SU-DHL-6 (cell line): ENCODE measurements around the gene SIRT5.

Experiments used
- H2AFZ ChIP-seq: fragments of 200-600 bp; sonication (generic); 2 replicates; pipeline ENCODE4 v1.6.1; 2014; ENCODE audit warnings: low read depth, mild to moderate bottlenecking, moderate library complexity, mixed read lengths, antibody characterized with exemption, low read length; ENCODE audit not compliant: severe bottlenecking
- H3F3A ChIP-seq: fragments of 200-600 bp; shearing (Covaris generic); 2 replicates; pipeline ENCODE4 v1.6.0; 2016; ENCODE audit warnings: antibody characterized with exemption, mild to moderate bottlenecking; ENCODE audit not compliant: insufficient read depth
- H3K27ac ChIP-seq: fragments of 200-600 bp; sonication (generic); 2 replicates; pipeline ENCODE4 v1.5.1; 2016; ENCODE audit warnings: low read depth, mild to moderate bottlenecking, low read length, moderate library complexity, mixed read lengths
- H3K27me3 ChIP-seq: fragments of 200-600 bp; sonication (generic), shearing (Covaris generic); 2 replicates; pipeline ENCODE4 v1.6.0; 2014; ENCODE audit warnings: mild to moderate bottlenecking, low read length
- H3K36me3 ChIP-seq: fragments of 200-600 bp; sonication (generic); 2 replicates; pipeline ENCODE4 v1.6.1; 2014; ENCODE audit warnings: mild to moderate bottlenecking, low read length, mixed read lengths
- H3K4me2 ChIP-seq: fragments of 300-600, 200-600 bp; shearing (Covaris generic), sonication (generic); 2 replicates; pipeline ENCODE4 v1.6.0; 2014; ENCODE audit warnings: low read length, low read depth, mild to moderate bottlenecking; ENCODE audit not compliant: poor library complexity, severe bottlenecking
- H3K4me3 ChIP-seq: fragments of 200-600 bp; sonication (generic); 2 replicates; pipeline ENCODE4 v1.5.1; 2014; ENCODE audit warnings: antibody characterized with exemption, low read length, mild to moderate bottlenecking, mixed read lengths; ENCODE audit not compliant: insufficient read depth, poor library complexity, severe bottlenecking
- H3K79me2 ChIP-seq: fragments of 200-600 bp; sonication (generic); 2 replicates; pipeline ENCODE4 v1.6.1; 2014; ENCODE audit warnings: mild to moderate bottlenecking, low read length, moderate library complexity; ENCODE audit not compliant: insufficient read depth
- H3K9ac ChIP-seq: fragments of 200-600 bp; sonication (generic); 2 replicates; pipeline ENCODE4 v1.7.0; 2014; ENCODE audit warnings: mild to moderate bottlenecking, low read length
- H3K9me2 ChIP-seq: fragments of 200-600 bp; sonication (generic); replicated peaks from 2 replicates; pipeline ENCODE4 v1.6.1; 2014; ENCODE audit warnings: low read length; ENCODE audit not compliant: insufficient read depth
- H3K9me3 ChIP-seq: fragments of 200-600 bp; sonication (generic); 2 replicates; pipeline ENCODE4 v1.6.1; 2014; ENCODE audit warnings: low read length, mixed read lengths; ENCODE audit not compliant: insufficient read depth
- H4K20me1 ChIP-seq: fragments of 200-600 bp; sonication (generic); 2 replicates; pipeline ENCODE4 v1.6.1; 2014; ENCODE audit warnings: low read depth, mild to moderate bottlenecking, antibody characterized with exemption, low read length, moderate library complexity, mixed read lengths
- EZH2phosphoT487 ChIP-seq: fragments of 200-600 bp; sonication (generic), shearing (Covaris generic); conservative IDR thresholded peaks from 2 replicates; pipeline ENCODE4 v1.6.1; 2018; ENCODE audit warnings: mild to moderate bottlenecking, antibody characterized with exemption, low read length, moderate library complexity, mixed read lengths
- TF ChIP-seq, protein P1 (sequence below): fragments of 200-600 bp; sonication (generic); IDR thresholded peaks from one replicate; pipeline ENCODE4 v1.5.1; 2017; ENCODE audit warnings: antibody characterized with exemption, mild to moderate bottlenecking, low read length, moderate library complexity; ENCODE audit not compliant: insufficient read depth, poor library complexity, severe bottlenecking

The SIRT5 gene

DNA sequence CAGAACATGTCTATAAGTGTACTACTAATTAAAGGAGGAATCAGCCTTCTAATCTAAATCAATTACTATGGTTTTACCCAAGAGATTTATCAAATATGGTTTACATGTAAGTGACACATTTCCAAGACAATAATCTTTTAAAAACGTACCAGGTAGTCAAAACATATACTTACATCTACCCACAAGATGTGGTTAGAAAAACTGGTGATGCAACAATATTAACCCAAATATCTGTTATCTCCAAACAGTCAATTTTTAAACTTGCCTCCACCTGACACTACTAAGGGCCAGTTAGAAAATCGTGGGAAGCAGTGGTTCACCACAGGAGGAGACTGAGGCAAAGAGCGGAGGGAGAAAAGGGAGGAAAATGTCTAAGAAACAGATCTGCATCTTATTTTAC lies 68.7 kb downstream of the SIRT5 start:
- H3K9ac ChIP-seq = no peak overlapping the region
- H3K27me3 ChIP-seq = no peaks in the 10 kb centered on the region
- H3K79me2 ChIP-seq = no peaks in the 10 kb centered on the region
- no peak for TF ChIP-seq EZH2phosphoT487
- TF ChIP-seq, protein P1, sequence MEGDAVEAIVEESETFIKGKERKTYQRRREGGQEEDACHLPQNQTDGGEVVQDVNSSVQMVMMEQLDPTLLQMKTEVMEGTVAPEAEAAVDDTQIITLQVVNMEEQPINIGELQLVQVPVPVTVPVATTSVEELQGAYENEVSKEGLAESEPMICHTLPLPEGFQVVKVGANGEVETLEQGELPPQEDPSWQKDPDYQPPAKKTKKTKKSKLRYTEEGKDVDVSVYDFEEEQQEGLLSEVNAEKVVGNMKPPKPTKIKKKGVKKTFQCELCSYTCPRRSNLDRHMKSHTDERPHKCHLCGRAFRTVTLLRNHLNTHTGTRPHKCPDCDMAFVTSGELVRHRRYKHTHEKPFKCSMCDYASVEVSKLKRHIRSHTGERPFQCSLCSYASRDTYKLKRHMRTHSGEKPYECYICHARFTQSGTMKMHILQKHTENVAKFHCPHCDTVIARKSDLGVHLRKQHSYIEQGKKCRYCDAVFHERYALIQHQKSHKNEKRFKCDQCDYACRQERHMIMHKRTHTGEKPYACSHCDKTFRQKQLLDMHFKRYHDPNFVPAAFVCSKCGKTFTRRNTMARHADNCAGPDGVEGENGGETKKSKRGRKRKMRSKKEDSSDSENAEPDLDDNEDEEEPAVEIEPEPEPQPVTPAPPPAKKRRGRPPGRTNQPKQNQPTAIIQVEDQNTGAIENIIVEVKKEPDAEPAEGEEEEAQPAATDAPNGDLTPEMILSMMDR = no peak
- H3F3A ChIP-seq = peaks cover 14% of the 10 kb centered on the region
- no peak overlapping the region for H3K4me2 ChIP-seq
- H3K27ac ChIP-seq = no peak overlapping the region
- H4K20me1 ChIP-seq = no peaks in the 10 kb centered on the region
- H3K36me3 ChIP-seq = peaks cover 60% of the 10 kb centered on the region; the same call in 1 of the 2 replicates
- no peaks in the 10 kb centered on the region for H3K9me2 ChIP-seq
- no peaks in the 10 kb centered on the region for H3K9me3 ChIP-seq
- H2AFZ ChIP-seq = no peak overlapping the region
- no peak overlapping the region for H3K4me3 ChIP-seq

DNA sequence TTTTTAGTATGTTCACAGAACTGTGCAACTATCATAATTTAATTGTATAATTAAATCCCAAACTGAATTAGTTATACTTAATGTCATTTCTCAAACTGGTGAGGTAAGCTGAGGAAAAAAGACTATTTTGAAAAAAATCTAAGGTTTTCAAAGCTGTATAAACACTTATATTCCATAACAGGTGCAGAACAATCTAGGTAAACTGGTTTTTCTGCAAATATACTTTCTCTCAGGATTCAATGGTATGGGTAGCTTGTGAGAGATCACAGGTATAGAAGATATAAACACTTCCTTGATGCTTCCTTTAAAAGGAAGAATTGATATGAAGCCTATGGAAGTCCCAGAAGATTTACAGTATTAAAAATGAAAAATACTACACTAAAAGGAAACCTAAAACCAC lies 74.4 kb downstream of the SIRT5 start:
- Histone ChIP-seq H3K9ac (no peak overlapping the region), H4K20me1 (no peaks in the 10 kb centered on the region), H3K79me2 (no peaks in the 10 kb centered on the region), H3K27me3 (no peaks in the 10 kb centered on the region), H3K4me3 (no peak overlapping the region), H3K36me3 (peaks cover 41% of the 10 kb centered on the region; the same call in 1 of the 2 replicates), H3K4me2 (no peak overlapping the region), H3K9me2 (no peaks in the 10 kb centered on the region), H3F3A (peaks cover 26% of the 10 kb centered on the region), H3K9me3 (no peaks in the 10 kb centered on the region), H3K27ac (no peak overlapping the region), H2AFZ (no peak overlapping the region)
- TF ChIP-seq EZH2phosphoT487 = no peak
- TF ChIP-seq, protein P1 = no peak

DNA sequence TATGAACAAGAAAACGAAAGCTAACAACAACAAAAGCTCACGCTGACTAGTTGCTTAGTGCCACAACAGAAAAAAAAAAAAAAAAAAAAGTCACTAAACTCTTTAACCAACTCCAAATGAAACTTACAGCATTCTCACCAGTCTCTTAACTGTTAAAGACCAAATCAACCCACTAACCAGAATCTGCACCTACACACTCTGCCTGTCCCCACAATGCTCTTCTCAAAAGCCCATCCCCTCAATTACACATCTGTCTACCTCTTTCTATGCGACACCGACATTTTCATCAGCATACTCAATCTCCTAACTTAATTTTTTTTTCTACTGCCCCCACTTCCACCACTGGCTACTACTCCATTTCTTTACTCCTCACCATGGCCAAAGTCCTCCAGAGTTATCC lies 75.0 kb downstream of the SIRT5 start:
- Histone ChIP-seq H3K4me3 (no peak overlapping the region), H3K4me2 (no peak overlapping the region), H3K9ac (no peak overlapping the region), H3K36me3 (peaks cover 40% of the 10 kb centered on the region; the same call in 1 of the 2 replicates), H3K79me2 (peaks cover 1% of the 10 kb centered on the region; the same call in 1 of the 2 replicates), H3K27me3 (no peaks in the 10 kb centered on the region), H3K27ac (no peak overlapping the region), H4K20me1 (no peaks in the 10 kb centered on the region), H3K9me3 (no peaks in the 10 kb centered on the region), H3F3A (peaks cover 26% of the 10 kb centered on the region), H3K9me2 (no peaks in the 10 kb centered on the region), H2AFZ (no peak overlapping the region)
- TF ChIP-seq EZH2phosphoT487 = no peak
- TF ChIP-seq, protein P1 = no peak
